ENCODE measurements around the gene ABCD3.
"Not testable (repeated sequence)": the region's sequence is repeated elsewhere in the genome, so short reads cannot be mapped to it uniquely, and the experiment has no call there.

The ABCD3 gene

DNA sequence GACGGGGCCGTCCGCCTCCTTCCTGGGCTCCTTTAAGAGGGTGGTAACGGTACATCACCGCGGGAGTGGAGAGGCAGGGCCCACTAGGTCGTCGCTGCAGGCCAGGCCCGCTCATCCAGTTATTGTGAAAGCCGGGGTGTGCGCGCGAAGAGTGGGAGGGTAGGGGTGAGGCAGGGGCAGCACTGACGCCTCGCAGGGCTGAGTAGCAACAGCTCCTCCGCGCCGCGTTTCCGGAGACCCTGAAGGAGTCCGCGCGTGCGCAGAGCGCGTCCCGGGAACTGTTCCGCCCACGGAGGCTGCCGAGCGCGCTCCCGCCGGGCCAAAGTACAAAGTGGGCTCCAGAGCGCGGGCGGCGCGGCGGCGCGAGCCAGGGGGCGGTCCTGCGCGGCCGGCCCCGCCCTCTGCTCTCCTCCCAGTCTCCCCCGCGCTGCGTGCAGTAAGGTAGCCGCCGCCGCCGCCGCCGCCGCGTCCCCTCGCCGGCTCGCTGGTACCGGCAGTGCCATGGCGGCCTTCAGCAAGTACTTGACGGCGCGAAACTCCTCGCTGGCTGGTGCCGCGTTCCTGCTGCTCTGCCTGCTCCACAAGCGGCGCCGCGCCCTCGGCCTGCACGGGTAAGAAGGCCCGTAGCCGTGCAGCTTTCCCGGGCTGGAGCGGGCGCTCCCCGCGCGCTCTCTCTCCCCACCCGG is at the start of gene ABCD3:
TSS of gene ABCD3 (plus strand) at position 412 of the 686 bp plus-strand sequence. CDS start at position 502, 90 bp downstream.
- DNase-seq (ENCODE audit: low read depth in 2 of 2) = peak; percentile 94 to 99

DNA sequence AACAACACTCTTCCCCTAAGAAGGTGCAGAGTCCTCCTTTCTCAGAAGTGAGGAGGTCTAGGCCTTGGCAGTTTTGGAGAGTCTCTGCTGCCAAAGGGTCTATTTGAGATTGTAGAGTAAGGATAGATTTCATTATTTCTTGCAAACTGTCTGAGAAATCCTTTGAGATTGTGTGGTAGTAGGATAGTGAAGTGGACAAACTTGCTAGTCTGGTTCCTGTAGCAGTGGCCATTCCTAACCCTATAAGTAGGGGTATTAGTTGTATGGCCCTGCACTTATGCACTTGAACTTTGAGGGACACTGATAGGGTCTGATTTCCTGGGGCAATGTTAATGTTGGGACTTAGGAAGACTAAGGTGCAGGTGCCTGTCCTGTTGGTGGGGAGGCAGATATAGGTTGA is 45.4 kb upstream of the ABCD3 start:
- DNase-seq (ENCODE audit: low read depth in 2 of 2) = not testable (repeated sequence)

DNA sequence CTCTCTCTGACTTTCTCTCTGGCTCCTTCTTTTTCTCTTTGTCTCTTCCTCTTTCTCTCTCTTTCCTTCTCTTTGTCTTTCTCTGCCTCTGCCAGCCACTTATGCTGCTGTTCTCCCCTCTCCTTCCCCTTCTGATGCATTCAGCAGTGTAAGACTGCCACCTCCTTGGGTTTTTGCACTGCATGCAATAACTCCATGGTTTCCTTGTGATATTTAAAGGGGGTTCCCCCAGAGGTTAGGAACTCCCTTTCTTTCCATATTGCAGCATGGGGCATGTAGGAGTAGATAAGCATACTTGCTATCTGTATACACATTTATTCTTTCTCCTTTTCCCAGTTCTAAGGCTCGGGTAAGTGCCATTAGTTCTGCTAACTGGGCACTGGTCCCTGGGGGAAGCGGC is 44.9 kb upstream of the ABCD3 start:
- DNase-seq (ENCODE audit: low read depth in 2 of 2) = not testable (repeated sequence)

DNA sequence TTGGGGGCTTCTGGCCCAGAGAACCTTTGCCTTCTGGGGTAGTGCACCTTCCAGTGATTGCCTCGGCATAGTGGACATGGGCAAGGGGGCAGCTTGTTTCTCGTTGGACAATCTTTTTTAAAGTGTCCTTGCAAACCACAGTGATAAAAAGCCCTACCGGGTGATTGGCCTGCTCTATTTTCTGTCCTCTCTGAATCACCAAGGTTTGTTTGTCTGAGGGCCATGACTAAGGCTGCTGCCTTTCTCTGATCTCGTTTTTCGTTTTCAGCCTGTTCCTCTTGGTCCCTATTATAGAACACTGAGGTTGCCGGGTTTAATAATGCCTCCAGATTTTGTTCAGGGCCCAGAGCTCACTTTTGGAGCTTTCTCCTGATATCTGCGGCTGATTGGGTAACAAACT is 42.5 kb upstream of the ABCD3 start:
- DNase-seq (ENCODE audit: low read depth in 2 of 2) = not testable (repeated sequence)

DNA sequence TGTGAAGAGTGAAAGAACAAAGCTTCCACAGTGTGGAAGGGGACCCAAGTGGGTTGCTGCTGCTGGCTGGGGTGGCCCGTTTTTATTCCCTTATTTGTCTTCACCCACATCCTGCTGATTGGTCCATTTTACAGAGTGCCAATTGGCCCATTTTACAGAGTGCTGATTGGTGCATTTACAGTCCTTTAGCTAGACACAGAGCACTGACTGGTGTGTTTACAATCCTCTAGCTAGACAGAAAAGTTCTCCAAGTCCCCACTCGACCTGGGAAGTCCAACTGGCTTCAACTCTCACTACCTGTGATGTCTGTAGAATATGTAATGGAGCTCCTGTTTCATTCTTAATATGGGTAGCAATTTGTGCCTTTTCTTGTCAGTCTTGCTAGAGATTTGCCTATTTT is 39.7 kb upstream of the ABCD3 start:
- DNase-seq (ENCODE audit: low read depth in 2 of 2) = not testable (repeated sequence)

DNA sequence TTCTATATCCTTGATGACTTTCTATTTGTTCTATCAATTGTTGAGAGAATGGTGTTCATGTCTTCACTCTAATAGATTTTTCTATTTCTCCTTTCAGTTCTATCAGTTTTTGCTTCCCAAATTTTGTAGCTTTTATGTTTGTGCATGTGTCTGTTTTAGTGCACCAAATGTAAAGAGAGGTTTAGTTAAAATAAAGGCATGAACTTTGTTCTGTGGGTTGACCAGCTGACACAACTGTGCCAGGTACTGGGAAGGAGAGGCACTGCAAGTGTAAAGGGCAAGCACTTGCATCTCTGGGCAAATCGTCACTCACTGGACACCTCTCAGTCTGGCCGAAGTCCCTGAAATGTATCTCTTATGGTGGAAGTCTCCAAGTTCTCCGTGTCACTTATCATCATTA is 38.6 kb upstream of the ABCD3 start:
- DNase-seq (ENCODE audit: low read depth in 2 of 2) = no peak

DNA sequence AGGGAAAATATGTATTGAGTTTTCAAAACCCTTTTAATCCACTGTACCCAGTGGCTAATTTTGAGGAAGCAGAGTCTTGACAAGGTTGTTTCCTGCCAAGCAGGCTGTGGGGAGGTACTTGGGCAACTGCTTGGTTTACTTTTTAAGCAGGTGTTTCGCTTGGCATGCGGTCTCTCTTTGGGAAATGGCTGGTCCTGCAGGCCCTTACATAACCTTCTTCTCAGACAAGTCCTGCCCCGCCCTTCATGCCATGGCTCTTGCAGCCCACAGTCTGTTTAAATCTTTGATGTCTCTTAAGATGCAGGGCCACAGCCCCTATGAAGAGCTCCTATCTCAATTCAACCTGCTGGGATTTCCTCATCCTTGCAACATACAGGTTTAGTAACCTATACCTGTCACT is 36.0 kb upstream of the ABCD3 start:
- DNase-seq (ENCODE audit: low read depth in 2 of 2) = no peak

DNA sequence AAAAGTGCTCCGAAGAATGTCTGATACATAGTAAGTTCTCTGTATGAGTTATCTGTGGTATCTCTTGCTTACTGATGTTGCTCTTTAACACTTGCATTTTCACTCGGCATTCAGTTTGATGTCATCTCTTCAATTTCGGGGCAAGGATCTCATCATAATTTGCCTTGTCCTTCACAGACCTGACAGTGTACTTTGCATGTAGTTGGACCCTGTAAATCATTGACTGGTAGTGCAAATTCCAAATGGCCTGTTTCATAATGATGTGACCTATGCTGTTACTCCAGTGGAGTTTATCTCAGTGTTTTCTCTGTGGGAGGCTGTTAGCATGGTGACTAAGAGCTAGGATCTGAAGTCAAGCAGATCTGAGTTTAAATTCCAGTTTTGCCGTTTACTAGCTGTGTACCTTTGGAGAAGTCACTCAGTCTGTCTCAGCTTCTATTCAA is 34.2 kb upstream of the ABCD3 start:
- DNase-seq (ENCODE audit: low read depth in 2 of 2) = no peak

DNA sequence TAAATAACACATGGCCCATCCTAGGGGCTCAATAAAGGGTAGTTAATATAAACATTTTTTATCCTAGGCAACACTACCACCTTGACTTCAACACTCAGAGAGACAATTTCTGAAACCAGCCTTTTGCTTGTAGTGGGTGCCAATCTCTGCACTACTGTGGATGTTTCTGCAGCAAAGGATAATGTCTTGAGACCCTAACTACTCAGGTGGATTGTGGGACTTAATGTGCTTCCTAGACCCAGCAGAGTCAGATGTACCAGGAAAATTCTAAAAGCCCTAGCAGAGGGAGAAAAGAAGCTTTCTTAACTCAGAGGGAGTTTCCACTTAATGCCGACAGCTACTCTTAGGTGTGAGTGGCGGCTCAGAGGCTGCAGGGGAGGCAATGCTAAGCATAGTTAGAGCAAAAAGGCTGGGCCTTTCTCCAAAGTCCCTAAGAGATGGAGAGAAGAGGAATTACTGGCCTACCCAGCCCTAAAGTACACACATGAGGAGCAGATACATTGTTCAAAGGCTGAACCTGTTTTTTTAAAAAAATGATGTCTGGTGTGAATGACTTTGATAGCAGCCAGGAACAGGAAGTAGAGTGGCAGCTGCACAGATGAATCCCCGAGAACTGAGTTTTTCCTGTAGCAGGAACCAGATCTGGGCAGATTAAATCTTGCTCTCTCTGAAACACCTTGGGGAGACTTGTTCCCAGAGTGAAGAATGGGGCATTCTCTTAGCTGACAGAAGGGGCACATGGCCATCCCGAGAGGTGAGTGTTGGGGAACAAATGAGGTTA is 33.5 kb upstream of the ABCD3 start:
- DNase-seq (ENCODE audit: low read depth in 2 of 2) = no peak

DNA sequence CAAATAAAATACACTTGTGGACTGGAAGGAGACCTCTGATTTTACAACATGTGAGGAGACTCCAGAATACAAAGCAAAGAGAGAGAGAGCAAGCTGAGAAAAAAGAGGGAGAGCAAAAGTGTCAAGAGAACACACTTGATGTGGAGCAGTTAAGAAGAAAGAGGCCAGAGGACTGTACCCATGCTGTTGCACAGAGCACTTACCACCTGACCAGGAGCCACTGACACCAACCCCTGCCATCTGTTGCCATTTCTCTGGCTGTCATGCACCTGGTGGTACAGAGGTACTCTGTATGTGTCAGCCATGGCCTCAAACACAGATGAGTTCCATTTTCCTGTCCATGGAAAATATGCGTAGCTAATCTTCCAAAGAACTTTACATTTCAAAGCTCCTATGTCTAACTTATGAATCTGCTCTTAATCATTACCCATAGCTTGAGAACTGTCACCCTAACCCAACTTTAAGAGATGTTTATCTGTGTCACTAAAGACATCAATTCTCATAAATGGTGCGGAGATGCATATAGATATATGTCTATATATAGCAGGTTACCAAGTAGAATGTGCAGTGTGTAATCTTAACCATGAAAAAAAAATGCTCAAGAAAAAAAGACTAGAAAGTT is 32.8 kb upstream of the ABCD3 start:
- peak in 1 of 2 donors; percentile 25 for DNase-seq (ENCODE audit: low read depth in 2 of 2)

DNA sequence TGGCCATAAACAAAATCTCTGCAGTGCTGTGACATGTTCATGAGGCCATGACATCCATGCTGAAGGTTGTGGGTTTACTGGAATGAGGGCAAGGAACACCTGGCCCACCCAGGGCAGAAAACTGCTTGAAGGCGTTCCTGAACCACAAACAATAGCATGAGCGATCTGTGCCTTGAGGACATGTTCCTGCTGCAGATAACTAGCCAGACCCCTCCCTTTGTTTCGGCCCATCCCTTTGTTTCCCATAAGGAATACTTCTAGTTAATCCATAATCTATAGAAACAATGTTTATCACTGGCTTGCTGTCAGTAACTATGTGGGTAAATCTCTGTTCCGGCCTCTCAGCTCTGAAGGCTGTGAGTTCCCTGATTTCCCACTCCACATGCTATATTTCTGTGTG is 28.9 kb upstream of the ABCD3 start:
- DNase-seq (ENCODE audit: low read depth in 2 of 2) = no peak

DNA sequence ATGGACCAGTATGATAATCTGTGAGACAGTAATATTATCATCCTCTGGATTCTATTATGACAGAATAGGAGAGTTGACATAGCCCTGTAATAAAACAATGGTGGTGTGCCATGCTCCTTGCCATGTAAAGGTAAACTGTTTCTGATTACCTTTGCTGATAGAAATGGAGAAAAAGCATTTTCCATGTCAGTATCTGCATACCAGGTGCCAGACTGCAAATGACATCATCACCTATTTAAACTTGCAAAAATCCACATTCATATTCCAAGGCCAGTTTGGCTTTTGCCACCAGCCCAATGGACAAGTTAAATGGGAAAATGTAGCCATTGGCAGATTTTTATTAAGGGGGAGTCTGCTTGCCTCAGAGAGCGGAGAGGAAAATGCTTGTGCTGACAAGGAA is 23.9 kb upstream of the ABCD3 start:
- no peak for DNase-seq (ENCODE audit: low read depth in 2 of 2)

DNA sequence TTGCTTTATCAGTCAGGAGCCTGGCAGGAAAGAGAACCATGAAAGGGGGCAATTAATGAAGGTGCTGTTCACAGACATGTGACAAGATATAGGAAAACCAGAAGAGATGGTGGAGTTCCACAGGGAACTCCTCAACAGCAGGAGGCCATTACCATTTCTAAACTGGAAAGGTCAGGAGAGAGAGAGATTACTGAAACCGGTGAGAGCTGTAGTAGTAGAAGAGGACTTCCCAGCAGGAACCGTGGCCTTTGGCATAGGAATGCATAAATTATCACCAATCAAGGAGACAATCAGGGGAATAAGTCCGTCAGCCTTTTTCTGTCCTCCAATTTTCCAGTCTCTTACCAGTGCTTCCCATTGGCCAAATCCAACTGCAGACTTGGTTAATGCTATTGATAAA is 23.0 kb upstream of the ABCD3 start:
- DNase-seq (ENCODE audit: low read depth in 2 of 2) = no peak

DNA sequence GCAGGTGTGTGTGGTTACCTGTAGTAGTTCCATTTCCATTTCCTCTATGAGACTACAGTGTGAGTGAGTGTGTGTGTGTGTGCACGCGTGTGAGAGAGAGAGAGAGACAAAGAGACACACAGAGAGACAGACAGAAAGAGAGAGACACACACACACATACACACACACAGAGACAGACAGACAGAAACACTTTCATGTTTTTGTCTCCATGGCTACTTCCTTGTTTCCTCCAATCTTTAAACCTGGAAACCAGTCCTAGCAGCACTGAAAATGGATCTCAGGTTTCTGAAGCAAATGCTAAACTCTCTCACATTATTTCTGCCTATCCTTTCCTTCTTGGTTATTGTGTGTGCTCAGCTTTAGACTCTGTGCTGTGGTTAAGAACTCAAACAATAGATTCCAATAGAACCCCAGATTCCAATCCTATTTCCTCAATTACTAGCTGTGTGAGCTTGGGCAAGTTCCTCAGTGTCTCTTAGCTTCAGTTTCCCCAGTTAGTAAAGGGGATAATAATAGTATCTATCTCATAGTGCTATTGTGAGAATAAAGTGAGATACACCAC is 22.4 kb upstream of the ABCD3 start:
- no peak for DNase-seq (ENCODE audit: low read depth in 2 of 2)

DNA sequence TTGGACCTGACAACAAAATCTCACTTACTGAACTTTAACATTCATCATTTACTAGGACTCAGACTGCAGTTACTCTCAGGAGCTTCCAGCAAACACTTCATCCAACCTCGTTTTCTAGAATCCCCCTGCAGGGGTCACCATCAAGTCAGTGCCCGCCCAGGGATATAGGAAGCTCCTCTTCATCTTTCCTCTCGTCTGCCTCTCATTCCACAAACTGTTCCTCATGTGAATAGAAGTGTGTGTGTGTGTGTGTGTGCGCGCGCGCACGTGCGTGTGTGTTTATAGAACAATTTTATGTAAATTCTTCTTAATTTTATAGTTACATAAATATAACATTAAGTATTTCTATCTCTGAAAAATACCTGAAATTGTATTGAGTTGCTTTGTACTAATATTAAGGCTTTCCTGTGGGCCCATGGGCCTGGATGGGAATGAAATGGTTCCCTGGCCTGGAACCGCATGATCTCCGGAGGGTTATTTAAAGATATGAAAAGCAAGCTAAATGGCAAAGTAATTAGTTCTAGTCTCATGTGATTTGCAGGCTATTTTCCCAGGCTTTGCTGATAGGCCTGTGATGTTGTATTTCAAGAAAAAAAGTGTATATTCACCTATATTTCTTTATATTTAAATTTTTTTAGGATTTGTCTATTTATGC is 21.7 kb upstream of the ABCD3 start:
- no peak for DNase-seq (ENCODE audit: low read depth in 2 of 2)

DNA sequence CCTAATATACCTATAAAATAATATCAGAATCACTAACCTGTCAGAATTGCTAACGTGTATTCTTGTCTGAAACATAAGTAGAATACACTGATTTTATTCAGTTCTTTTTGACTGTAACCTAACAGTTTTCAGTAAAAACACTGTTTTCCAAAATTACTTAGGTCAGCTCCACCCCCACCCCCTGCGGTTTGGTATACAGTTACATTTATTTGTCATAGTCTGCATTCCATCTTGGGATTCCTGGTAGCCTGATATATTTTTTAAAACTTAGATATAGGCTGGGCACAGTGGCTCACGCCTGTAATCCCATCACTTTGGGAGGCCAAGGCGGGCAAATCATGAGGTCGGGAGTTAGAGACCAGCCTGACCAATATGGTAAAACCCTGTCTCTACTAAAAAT is 19.8 kb upstream of the ABCD3 start:
- no peak for DNase-seq (ENCODE audit: low read depth in 2 of 2)

DNA sequence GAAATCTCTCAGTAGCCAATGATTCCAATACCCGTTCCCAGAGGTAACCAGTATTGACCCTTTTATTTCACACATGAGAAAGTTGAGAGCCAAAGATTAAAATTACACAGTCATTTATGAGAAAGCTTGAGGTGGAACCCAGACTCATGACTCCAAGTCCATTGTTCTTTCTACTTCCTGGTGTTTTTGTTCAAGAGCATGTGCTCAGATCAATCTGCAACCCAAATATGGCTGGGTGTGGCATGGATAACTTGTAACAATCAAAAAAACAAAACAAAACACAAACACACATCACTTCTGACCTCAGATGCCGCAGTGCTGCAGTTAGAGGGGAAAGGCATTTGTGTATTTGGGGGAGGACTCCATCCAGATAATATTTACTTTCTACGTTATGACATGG is 18.7 kb upstream of the ABCD3 start:
- no peak for DNase-seq (ENCODE audit: low read depth in 2 of 2)

DNA sequence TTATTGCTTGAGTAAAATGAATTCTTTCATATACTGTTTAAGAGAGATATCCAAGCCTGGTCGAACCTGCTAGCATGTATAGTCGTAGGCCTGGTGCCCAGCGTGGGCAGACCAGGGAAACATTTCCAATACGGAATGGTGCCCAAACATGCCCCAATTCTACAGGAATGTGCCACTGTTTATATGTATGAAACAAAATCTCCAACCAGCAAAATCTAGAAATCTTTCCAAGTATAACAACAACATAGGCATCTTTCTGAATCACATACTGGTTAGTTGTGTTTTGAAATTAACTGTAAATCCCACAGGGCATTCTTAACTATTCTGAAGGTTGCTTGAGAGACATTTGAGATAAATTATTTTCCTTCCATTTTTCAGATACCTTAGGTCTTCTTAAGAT is 17.0 kb upstream of the ABCD3 start:
- no peak for DNase-seq (ENCODE audit: low read depth in 2 of 2)

DNA sequence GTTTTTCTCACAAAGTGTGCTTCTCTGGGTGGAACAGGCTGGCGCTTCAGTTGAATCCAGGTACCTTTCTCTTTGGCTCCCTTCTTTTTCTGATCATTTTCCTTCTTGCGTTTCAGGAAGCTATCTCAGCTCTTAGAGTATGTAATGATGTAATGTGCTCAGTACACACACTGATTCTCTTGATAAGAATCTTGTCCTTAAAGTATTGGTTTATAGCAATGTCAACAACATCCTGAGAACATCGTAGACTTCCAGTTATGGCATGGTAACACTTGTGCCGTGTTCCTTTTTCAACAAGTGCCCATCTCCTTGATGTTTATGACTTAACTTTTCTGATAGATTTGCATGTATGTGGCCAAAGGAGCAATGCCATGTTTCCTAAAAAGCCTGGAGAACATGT is 11.7 kb upstream of the ABCD3 start:
- no peak for DNase-seq (ENCODE audit: low read depth in 2 of 2)

DNA sequence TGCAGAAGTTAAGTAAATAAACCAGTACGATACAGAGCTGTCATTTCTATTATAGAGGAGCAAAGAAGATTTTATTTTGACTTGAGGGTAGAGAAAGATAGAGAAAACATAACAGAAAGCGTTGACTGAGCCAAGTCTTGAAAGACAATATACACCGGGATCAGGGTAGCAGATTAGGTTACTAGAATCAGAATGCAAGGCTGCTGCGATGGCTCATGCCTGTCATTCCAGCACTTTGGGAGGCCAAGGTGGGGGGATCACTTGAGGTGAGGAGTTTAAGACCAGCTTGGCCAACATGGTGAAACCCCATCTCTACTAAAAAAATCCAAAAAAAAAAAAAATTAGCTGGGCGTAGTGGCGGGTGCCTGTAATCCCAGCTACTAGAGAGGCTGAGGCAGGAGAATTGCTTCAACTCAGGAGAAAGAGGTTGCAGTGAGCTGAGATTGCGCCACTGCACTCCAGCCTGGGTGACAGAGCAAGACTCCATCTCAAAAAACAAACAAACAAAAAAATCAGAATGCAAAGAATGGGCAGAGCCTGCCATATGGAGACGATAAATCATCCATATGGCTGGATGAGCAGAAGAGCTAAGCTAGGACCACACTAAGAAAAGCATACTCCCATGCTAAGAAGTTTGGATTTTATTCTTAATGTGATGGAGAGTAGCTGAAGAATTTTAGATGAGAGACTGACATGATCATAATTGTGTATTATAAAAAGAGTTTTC is 9.9 kb upstream of the ABCD3 start:
- no peak for DNase-seq (ENCODE audit: low read depth in 2 of 2)

DNA sequence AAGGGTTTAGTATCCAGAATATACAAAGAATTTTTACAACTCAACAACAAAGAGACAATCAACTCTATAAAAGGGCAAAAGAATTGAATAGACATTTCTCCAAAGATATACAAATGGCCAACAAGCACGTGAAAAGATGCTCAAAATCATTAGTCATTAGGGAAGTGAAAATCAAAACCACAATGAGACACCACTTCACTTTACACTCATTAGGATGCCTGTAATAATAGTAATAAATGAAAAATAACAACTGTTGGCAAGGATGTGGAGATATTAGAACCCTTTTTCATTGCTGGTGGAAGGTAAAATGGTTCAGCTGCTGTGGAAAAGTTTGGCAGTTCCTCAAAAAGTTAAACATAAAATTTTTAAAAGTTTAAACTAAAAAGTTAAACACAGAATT is 7.0 kb upstream of the ABCD3 start:
- DNase-seq (ENCODE audit: low read depth in 2 of 2) = no peak

All from stimulated activated CD8-positive, alpha-beta memory T cell treated with anti-CD3 and anti-CD28 coated beads, Interleukin-15, amount 100 ng/mL, for 48 hours (primary cell).